Muscle layer of colon (tissue), 2 donors: Measurements from ENCODE around the gene BRD3.

Source experiments
- H3K27ac ChIP-seq: one replicate; pipeline ENCODE4 v1.7.0; 2013; ENCODE audit warnings: low read depth, mild to moderate bottlenecking, low read length, moderate library complexity
- H3K27me3 ChIP-seq, 2 donors: one replicate each; pipeline ENCODE4 v1.7.0; 2013; ENCODE audit warnings: low read length in 2 of 2, mild to moderate bottlenecking in 2 of 2; ENCODE audit not compliant: insufficient read depth in 2 of 2, control insufficient read depth in 1 of 2
- H3K36me3 ChIP-seq: one replicate; pipeline ENCODE4 v1.7.0; 2013; ENCODE audit warnings: mild to moderate bottlenecking, low read length; ENCODE audit not compliant: insufficient read depth
- H3K4me1 ChIP-seq: one replicate; pipeline ENCODE4 v1.7.0; 2013; ENCODE audit warnings: mild to moderate bottlenecking, low read length; ENCODE audit not compliant: insufficient read depth
- H3K4me3 ChIP-seq, 2 donors: one replicate each; pipeline ENCODE4 v1.7.0; 2013; ENCODE audit warnings: low read length in 2 of 2, low read depth in 1 of 2, mild to moderate bottlenecking in 1 of 2, moderate library complexity in 1 of 2
- H3K9ac ChIP-seq: one replicate; pipeline ENCODE4 v1.7.0; 2013; ENCODE audit warnings: low read length
- H3K9me3 ChIP-seq: one replicate; pipeline ENCODE4 v1.7.0; 2013; ENCODE audit warnings: mild to moderate bottlenecking, low read length
- donor health status: abdominal sarcoma.
- donor health status: Adenocarcinoma of cecum.

The BRD3 gene

DNA sequence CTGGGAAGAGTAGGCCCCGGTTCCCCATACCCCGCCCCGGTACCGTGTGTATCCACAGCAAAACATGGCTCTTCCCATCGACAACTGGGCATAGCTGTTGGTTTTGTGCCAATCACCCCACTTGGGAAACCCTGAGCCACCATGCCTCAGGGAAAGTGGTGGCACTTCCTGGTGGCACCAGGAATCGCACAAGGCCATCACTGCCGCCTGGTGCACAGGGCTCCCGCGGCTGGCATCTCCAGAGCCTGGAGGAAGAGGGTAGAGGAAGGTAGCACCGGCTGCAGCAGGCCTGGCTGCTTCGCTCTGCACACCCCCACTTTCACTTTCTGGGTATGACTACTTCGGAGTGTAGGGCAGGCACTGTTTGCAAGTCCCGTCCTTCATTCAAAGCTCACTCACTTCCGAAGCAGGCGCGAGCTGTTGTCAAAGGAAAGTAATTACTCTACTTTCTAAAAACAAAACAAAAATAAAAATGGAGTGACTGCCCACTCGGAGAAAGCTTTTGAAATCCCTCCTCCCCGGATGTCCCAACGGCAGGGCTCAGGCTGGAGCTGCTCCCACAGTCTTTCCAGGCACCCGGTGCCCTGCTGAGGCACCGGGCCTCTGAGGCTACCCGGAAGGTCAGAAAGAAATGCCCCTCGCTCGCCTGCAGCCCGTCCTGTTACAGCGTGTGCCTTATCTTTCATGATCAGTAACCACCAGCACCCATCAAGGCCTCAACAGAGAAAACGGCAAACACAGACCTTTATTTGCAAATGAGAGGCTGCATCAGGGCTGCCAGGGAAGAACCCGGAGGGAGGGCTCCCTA is 2.0 kb downstream of the BRD3 start:
- Histone ChIP-seq H3K27me3 (no peaks in the 10 kb centered on the region), H3K4me1 (peaks cover 51% of the 10 kb centered on the region), H3K9ac (peak overlapping the region; percentile 47), H3K36me3 (no peaks in the 10 kb centered on the region), H3K4me3 (peak overlapping the region; percentile 66 to 96), H3K27ac (peak overlapping the region; percentile 91), H3K9me3 (no peaks in the 10 kb centered on the region)

DNA sequence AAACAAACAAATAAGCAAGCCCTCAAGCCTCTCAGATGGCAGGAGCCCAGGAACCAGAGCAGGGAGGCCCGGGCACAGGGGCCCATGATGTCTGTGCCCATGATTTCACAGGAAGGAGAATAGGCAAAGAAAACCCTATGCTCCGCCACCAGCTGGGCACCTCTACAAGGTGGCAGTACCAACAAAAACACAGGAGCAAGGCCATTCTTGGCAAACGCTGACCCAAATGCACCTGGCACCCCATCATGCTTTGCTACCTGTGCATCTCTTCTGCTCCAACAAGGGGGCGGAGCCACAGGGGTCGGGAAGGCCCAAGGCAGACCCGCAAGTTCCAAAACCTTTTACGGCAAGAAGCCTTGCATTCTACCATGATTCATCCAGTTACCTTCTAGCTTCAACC is 3.1 kb downstream of the BRD3 start:
- H3K27me3 ChIP-seq: no peaks in the 10 kb centered on the region
- H3K9ac ChIP-seq: no peak overlapping the region
- no peak overlapping the region for H3K4me3 ChIP-seq
- peaks cover 60% of the 10 kb centered on the region for H3K4me1 ChIP-seq
- no peaks in the 10 kb centered on the region for H3K36me3 ChIP-seq
- H3K27ac ChIP-seq: no peak overlapping the region
- H3K9me3 ChIP-seq: no peaks in the 10 kb centered on the region

DNA sequence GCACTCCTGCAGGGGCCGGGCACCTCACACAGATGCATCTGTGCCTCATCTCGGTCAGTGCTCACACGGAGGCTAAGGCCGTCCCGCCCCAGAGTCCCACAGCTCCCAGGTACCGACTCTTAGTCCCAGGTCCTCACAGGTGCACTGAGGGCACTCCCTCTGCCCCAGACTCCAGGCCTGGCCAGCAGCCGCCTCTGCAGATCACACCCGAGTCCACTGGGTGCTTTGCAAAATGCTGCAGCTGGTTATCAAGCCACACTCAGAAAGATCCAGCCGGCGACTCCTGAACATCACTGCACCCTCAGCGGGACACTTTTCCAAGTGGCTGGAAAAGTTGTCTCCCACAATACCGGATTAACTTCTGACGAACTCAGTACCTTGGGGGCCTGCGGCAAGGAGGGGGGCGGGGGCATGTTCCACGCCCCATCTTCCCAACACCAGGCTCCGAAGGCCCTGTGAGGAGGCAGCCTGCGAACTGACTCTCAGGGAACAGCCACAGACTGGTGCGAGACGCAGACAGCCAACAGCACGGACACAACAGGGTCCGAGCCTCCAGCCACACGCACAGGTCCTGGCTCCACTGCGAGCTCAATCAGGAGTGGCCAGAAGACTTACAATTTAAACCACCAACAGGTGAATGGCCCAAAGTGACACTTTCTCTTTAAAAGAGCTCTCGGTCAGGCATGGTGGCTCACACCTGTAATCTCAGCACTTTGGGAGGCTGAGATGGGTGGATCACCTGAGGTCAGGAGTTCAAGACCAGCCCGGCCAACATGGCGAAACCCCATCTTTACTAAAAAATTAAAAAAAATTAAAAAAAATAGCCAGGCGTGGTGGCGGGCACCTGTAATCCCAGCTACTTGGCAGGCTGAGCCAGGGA is 4.0 kb downstream of the BRD3 start:
- Histone ChIP-seq H3K9ac (no peak overlapping the region), H3K9me3 (no peaks in the 10 kb centered on the region), H3K27ac (no peak overlapping the region), H3K4me3 (no peak overlapping the region), H3K27me3 (no peaks in the 10 kb centered on the region), H3K36me3 (no peaks in the 10 kb centered on the region), H3K4me1 (peaks cover 62% of the 10 kb centered on the region)

DNA sequence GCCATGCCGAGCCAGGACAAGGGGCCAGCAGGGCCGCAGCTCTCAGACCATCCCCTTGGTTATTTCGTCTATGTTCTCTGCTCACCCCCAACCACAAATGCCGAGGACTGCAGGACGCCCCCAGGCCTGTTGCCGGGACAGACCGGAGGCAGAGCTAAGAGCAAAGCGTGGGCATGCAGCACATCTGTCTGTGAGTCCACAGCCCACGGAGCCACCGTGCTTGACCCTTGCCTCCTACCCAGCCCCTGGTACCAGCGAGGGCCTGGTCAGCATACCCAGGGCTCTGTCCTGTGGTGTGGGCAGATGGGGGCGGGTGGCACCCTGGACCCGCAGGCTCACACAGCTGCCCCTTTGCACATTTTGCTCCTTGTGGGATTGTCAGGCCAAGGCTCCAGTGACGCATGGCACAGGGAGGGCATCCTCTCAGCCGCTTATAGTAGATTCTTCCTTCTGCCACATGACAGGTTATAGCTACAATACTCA is 4.7 kb downstream of the BRD3 start:
- Histone ChIP-seq H3K27me3 (no peaks in the 10 kb centered on the region), H3K4me1 (peaks cover 69% of the 10 kb centered on the region), H3K36me3 (no peaks in the 10 kb centered on the region), H3K9me3 (no peaks in the 10 kb centered on the region), H3K27ac (no peak overlapping the region), H3K9ac (no peak overlapping the region), H3K4me3 (no peak overlapping the region)

DNA sequence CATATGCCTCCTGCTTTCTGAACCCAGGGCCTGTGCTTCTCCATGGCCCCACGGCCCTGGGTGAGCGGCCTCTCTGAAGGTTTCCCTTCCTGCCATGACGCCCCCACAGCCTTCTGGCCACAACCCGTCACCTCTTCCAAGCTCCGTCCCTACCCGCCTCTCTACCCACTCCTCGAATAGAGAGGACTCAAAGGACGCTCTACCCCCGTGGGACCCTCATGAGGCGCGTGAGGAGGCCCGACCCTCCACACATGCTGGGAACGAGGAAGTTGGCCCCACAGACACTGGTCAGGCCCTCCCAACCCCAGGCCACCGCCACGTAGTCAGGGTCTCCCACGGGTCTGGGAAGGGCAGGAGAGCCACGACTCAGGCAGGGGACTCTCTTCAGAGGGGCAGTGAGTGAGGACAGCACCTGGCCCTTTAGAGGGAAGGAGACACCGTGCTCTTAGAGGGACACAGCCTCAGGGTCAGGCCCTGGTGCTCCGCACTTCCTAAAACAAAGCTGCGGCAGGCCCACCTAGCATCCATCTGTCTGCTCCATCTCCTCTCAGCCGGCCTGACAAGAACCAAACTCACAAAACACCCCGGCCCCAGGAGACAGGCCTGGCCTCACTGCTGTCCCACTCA is 5.3 kb downstream of the BRD3 start:
- Histone ChIP-seq H3K36me3 (no peaks in the 10 kb centered on the region), H3K9me3 (no peaks in the 10 kb centered on the region), H3K4me3 (no peak overlapping the region), H3K9ac (no peak overlapping the region), H3K27me3 (no peaks in the 10 kb centered on the region), H3K4me1 (peaks cover 73% of the 10 kb centered on the region), H3K27ac (no peak overlapping the region)

DNA sequence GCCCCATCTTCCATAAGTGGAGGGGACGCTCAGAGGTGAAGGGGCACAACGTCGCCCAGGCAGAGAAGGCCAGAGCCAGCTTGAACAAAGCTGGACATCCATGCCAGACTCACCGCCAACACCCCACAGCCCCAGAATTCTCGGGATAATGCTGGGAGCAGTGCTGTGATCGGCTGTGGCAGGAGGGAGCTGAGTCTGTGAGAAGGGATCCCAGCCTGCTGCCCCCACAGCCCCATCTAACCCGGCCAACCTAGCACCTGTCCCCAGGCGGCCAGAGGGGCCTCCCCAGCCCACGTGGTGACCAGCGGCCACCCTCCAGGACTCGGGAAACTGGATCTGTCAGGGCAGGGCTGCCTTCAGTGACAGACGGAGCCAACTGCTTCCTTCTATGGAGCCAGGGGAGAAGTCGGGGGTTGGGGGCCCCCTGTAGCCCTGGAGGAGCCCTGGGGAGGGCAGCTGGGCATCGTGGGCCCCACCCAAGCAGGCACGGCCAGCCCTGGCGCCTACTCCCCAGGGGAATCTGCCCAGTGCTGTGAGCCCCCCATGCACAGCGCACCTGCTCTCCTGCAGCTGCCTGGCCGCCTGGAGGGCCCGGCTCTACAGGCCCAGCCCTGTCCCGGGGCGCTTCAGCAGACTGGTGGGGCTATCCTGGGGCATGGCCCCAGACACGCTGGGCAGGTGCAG is 6.0 kb downstream of the BRD3 start:
- H3K27ac ChIP-seq: no peak overlapping the region
- H3K4me1 ChIP-seq: peaks cover 80% of the 10 kb centered on the region
- H3K9me3 ChIP-seq: no peaks in the 10 kb centered on the region
- no peaks in the 10 kb centered on the region for H3K27me3 ChIP-seq
- no peak overlapping the region for H3K4me3 ChIP-seq
- H3K9ac ChIP-seq: no peak overlapping the region
- H3K36me3 ChIP-seq: no peaks in the 10 kb centered on the region

DNA sequence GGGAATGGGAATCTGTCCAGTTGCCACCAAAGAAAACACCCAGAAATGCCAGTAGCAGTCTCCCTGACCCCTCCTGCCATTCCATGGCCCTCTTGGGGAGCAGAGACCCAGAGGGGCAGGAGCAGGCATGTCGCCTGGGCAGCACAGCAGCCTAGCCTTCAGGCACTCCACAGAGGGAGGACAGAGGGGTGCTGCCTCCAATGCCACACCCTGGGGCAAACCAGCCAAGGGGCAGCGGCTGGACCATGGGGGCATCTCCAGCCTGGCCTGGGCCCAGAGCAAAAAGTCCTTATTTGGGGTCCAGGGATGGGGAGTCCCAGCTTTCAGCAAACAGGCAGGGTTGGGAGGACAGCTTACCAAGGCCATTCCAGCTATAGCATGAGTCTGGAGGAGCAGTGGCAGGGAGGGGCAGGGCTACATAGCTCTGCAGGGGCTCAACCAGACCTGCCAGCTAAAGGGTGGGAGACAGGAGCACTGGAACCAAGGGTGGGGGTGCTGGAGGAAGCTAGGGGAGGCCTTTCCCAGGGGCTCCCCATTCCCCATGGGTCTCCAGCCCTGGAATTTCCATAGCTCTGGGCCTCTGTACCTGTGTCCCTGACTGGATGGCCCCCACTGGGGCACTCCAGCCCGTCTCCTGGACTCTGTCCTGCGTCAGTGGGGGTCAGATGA is 6.7 kb downstream of the BRD3 start:
- no peak overlapping the region for H3K9ac ChIP-seq
- H3K4me1 ChIP-seq: peaks cover 83% of the 10 kb centered on the region
- no peaks in the 10 kb centered on the region for H3K27me3 ChIP-seq
- no peak overlapping the region for H3K4me3 ChIP-seq
- no peak overlapping the region for H3K27ac ChIP-seq
- H3K9me3 ChIP-seq: no peaks in the 10 kb centered on the region
- H3K36me3 ChIP-seq: no peaks in the 10 kb centered on the region

DNA sequence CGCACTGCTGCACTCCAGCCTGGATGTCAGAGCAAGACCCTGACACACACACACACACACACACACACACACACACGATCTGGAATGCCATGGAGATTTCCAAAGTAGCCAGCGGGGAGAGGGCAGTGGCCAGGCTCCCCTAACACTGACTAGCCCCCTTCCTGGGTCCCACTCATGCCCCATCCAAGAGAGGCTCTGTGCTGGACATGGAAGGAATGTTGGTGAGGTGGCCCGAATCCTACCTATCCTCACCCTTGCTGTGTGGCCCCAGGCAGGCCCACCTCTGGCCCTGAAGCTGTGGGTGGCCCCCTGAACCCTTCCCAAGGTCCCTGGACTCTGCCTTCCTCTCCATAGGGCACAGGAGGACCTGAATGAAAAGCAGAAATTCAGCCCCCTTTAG is 7.3 kb downstream of the BRD3 start:
- H3K27ac ChIP-seq: no peak overlapping the region
- no peaks in the 10 kb centered on the region for H3K27me3 ChIP-seq
- no peak overlapping the region for H3K9ac ChIP-seq
- no peaks in the 10 kb centered on the region for H3K9me3 ChIP-seq
- H3K4me1 ChIP-seq: peaks cover 83% of the 10 kb centered on the region
- H3K4me3 ChIP-seq: no peak overlapping the region
- no peaks in the 10 kb centered on the region for H3K36me3 ChIP-seq

DNA sequence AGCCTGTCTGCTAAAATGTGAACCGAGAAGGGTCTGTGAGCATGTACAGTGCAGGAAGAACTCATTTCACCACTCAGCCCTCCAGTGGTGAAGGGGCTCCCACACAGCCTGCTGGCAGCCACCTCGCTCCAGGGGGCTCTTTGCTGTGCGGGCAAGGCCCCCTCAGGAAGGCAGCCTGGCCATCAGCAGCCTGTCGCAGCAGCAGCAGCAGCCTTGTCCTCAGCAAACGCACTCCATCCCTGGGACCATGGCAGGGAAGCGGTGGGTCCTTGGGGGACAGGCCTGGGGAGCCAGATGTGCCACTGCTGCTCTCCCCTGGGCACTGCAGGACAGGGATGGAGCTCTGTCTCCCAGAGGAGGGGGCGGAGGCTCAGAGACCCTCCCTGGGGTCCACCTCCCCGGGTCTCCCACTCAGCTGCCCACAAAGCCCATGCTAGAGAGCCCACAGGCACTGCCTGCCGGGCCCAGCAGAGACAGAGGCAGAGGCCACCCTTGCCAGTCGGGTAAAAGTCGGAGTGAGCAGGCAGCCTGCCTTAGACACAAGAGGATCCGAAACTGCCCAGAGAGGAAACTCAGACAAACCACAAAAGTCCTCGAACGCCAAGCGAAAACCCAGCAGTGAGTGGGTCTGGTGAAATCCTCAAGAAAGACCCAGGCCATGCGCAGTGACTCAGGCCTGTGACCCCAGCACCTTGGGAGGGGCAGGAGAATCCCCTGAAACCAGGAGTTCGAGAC is 8.0 kb downstream of the BRD3 start:
- Histone ChIP-seq H3K36me3 (no peaks in the 10 kb centered on the region), H3K9me3 (no peaks in the 10 kb centered on the region), H3K9ac (no peak overlapping the region), H3K27ac (no peak overlapping the region), H3K4me3 (no peak overlapping the region), H3K27me3 (no peaks in the 10 kb centered on the region), H3K4me1 (peaks cover 86% of the 10 kb centered on the region)

DNA sequence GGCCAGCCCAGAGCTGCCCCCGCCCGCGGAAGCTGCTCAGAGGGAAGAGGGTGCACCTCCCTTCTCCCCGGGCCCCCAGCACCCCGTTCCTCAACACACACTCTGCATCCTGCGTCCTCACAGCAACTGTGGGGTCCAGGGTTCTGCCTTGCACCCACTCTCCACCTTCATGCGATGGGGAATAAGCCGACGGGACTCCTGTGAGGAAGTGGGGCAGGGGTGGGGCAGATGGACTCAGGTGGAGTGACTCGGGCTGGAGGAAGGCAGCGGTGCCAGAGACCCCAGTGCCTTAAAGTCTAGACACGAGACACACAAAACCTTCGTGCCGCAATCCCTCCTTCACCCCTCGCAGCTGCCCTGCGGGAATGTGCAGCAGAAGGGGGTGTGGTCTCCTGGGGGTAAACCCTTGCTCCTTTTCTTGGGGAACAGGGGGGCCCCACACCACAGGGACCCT is 8.6 kb downstream of the BRD3 start:
- Histone ChIP-seq H3K27ac (no peak overlapping the region), H3K36me3 (no peaks in the 10 kb centered on the region), H3K27me3 (no peaks in the 10 kb centered on the region), H3K9me3 (no peaks in the 10 kb centered on the region), H3K4me3 (no peak overlapping the region), H3K4me1 (peaks cover 83% of the 10 kb centered on the region), H3K9ac (no peak overlapping the region)
